Right cardiac atrium (tissue), 5 donors: Measurements from ENCODE around the gene ZNF26. TPM values are rescaled to one million over a fixed set of nuclear protein-coding genes. Genes with fewer than 3 reads are reported as not detected.

Experiments
- polyA plus RNA-seq: library from polyadenylated mRNA; stranded (reverse); fragments of 200-250 nt; gene quantifications from one replicate; pipeline ENCODE4 v1.2.3, GENCODE V29; 2013
- total RNA-seq, 4 donors: library from RNA; stranded (reverse); fragmentation: NEBNext Ultra II Directional; extraction: Animal tissue kit (Norgen Biotek cat#: 25700); gene quantifications; one replicate each; pipeline ENCODE4 v1.2.1, GENCODE V29; 2021
- donor health status: healthy with polysubstance abuse.
- donor health status: DM: no; HTN: yes; CAD: no.
- donor health status: DM: no; HTN: no; CAD: no.
- donor health status: DM: no; HTN: yes; CAD: no; lungs with severe emphysema.
- donor health status: DM: yes; HTN: yes; CAD: no.

ZNF26 gene
- total and polyA plus RNA-seq, 5 donors, result 2.3 to 6.3 (median 5.5) TPM

Other genes with a start within 250 kb of the ZNF26 start
- 10 to 100 TPM; 24.8 to 34.1 (median 26.6) TPM for gene ANKLE2, start 224.5 kb upstream of the ZNF26 start, total RNA-seq
- 17.7 TPM for gene ANKLE2, start 224.5 kb upstream of the ZNF26 start, polyA plus RNA-seq
- 10 to 100 TPM; 28.0 to 49.8 (median 37.2) TPM for gene GOLGA3, start 157.5 kb upstream of the ZNF26 start, total RNA-seq
- gene GOLGA3, start 157.5 kb upstream of the ZNF26 start, polyA plus RNA-seq, result 14.6 TPM
- gene CHFR, start 98.8 kb upstream of the ZNF26 start, total RNA-seq, result 10 to 100 TPM; 15.3 to 27.6 (median 17.5) TPM
- gene CHFR, start 98.8 kb upstream of the ZNF26 start, polyA plus RNA-seq, result 12.5 TPM
- gene ZNF605, start 30.1 kb upstream of the ZNF26 start, total RNA-seq, result 10 to 100 TPM in 3 of 4 donors, 1 to 10 TPM in 1; 9.7 to 17.4 (median 15.3) TPM
- gene ZNF605, start 30.1 kb upstream of the ZNF26 start, polyA plus RNA-seq, result 6.5 TPM
- gene ZNF84, start 51.1 kb downstream of the ZNF26 start, total RNA-seq, result 10 to 100 TPM; 19.5 to 23.8 (median 21.3) TPM
- 11.1 TPM for gene ZNF84, start 51.1 kb downstream of the ZNF26 start, polyA plus RNA-seq
- 10 to 100 TPM in 2 of 4 donors, 1 to 10 TPM in 2; 8.5 to 10.7 (median 10.0) TPM for gene ZNF140, start 94.6 kb downstream of the ZNF26 start, total RNA-seq
- gene ZNF140, start 94.6 kb downstream of the ZNF26 start, polyA plus RNA-seq, result 10.3 TPM
- gene ZNF891, start 143.9 kb downstream of the ZNF26 start, total RNA-seq, result 1 to 10 TPM; 1.2 to 1.5 (median 1.3) TPM
- gene ZNF891, start 143.9 kb downstream of the ZNF26 start, polyA plus RNA-seq, result 0.86 TPM
- gene ZNF10, start 144.3 kb downstream of the ZNF26 start, total RNA-seq, result 10 to 100 TPM in 3 of 4 donors, 1 to 10 TPM in 1; 7.7 to 11.4 (median 10.4) TPM
- gene ZNF10, start 144.3 kb downstream of the ZNF26 start, polyA plus RNA-seq, result 7.8 TPM
- 10 to 100 TPM in 3 of 4 donors, 1 to 10 TPM in 1; 9.7 to 13.6 (median 12.5) TPM for gene ZNF268, start 195.1 kb downstream of the ZNF26 start, total RNA-seq
- gene ZNF268, start 195.1 kb downstream of the ZNF26 start, polyA plus RNA-seq, result 2.9 TPM
- gene ANHX, start 249.5 kb downstream of the ZNF26 start, total RNA-seq, result not detected
- gene ANHX, start 249.5 kb downstream of the ZNF26 start, polyA plus RNA-seq, result not detected